HEK293 (cell line): ENCODE measurements around the gene VKORC1.

Source experiments
- CTCF ChIP-seq: fragments of 450-650 bp; formaldehyde crosslinking; IDR thresholded peaks from 2 replicates; pipeline ENCODE4 v1.5.1; 2016; ENCODE audit warnings: missing biosample characterization, missing genetic modification characterization
- KLF16 ChIP-seq: fragments of 450-650 bp; formaldehyde crosslinking; IDR thresholded peaks from 2 replicates; pipeline ENCODE4 v1.5.1; 2017; ENCODE audit warnings: missing biosample characterization, missing genetic modification characterization
- REST ChIP-seq: fragments of 450-650 bp; formaldehyde crosslinking; IDR thresholded peaks from 2 replicates; pipeline ENCODE4 v1.5.1; 2016; ENCODE audit warnings: missing biosample characterization, missing genetic modification characterization
- SP3 ChIP-seq: fragments of 450-650 bp; formaldehyde crosslinking; IDR thresholded peaks from 2 replicates; pipeline ENCODE4 v1.5.1; 2016; ENCODE audit warnings: missing biosample characterization, missing genetic modification characterization
- ZNF202 ChIP-seq: fragments of 450-650 bp; formaldehyde crosslinking; IDR thresholded peaks from 2 replicates; pipeline ENCODE4 v1.5.1; 2016; ENCODE audit warnings: missing biosample characterization, missing genetic modification characterization, borderline replicate concordance
- ZNF48 ChIP-seq: fragments of 450-650 bp; formaldehyde crosslinking; IDR thresholded peaks from 2 replicates; pipeline ENCODE4 v1.5.1; 2016; ENCODE audit warnings: missing biosample characterization, missing genetic modification characterization
- ZNF501 ChIP-seq: fragments of 450-650 bp; formaldehyde crosslinking; IDR thresholded peaks from 2 replicates; pipeline ENCODE4 v1.5.1; 2016; ENCODE audit warnings: missing biosample characterization, missing genetic modification characterization
- ZNF513 ChIP-seq: fragments of 450-650 bp; IDR thresholded peaks from 2 replicates; pipeline ENCODE4 v1.5.1; 2018; ENCODE audit warnings: missing biosample characterization, missing genetic modification characterization
- ZNF777 ChIP-seq: fragments of 450-650 bp; formaldehyde crosslinking; IDR thresholded peaks from 2 replicates; pipeline ENCODE4 v1.5.1; 2017; ENCODE audit warnings: missing biosample characterization, missing genetic modification characterization, borderline replicate concordance

- TF ChIP-seq CTCF (no peak), ZNF48 (no peak), ZNF513 (tag by site-specific recombination) (no peak), SP3 (no peak), ZNF777 (no peak), KLF16 (tag by site-specific recombination) (no peak), REST (tag by site-specific recombination) (no peak), ZNF202 (no peak), ZNF501 (tag by site-specific recombination) (no peak)
These were observed 12.2 kb upstream of the VKORC1 start for GRCh38 chr16:31106509-31107464.
